ENCODE results near the gene PRDM11.
"Not testable (repeated sequence)": the region's sequence is repeated elsewhere in the genome, so short reads cannot be mapped to it uniquely, and the experiment has no call there.

The PRDM11 gene

DNA sequence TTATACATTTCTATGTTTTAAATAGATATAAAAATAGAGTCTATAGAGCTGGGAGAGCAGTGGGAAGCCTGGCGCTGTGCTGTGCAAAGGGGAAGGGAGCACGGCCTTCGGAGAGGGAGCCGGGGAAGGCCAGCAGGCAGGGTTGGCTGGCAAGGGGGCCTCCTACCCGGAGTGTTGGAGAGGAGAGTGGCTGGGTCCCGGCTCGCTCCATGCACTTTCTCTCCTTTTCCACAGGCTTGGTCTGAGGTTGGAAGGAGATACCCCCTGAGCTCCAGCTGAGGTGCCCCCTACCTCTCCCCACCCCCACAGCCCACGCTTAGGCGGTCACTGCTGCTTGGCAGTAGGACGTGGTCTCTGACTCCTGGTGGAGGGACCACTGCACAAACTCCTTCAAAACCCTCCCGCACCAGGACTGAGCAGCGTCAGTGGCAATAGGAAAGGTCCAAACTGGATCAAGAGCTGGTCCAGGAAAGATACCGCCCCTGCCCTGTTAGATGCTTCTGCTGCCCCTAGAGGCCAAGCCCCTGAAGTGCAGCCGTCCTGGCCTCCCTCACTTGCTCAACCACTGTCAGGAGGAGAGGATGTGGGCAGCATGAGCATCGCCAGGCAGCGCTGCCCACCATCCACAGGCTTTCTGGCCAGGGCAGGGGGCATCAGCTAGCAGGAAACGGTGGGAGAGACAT lies 86.8 kb downstream of the PRDM11 start:
- DNase-seq (ENCODE audit: low spot score) = peak; percentile 39

DNA sequence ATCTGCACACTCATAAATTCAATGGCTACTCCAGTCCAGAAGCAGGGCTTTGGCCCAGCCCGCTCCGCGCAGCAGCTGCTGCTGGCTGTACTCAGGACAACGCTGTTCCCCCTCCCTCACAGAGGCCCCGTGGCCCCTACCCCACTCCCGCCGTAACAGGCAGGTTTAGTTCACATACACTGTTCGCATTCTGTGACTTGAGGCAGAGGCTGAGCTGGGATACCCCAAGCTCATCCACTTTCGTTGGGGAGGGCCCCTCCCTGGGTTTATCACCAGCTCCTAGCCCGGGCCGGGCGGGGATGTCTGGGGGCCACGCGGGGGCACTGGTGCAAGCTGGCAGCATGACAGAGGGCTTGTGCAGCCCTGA lies 87.3 kb downstream of the PRDM11 start:
- DNase-seq (ENCODE audit: low spot score) = no peak

DNA sequence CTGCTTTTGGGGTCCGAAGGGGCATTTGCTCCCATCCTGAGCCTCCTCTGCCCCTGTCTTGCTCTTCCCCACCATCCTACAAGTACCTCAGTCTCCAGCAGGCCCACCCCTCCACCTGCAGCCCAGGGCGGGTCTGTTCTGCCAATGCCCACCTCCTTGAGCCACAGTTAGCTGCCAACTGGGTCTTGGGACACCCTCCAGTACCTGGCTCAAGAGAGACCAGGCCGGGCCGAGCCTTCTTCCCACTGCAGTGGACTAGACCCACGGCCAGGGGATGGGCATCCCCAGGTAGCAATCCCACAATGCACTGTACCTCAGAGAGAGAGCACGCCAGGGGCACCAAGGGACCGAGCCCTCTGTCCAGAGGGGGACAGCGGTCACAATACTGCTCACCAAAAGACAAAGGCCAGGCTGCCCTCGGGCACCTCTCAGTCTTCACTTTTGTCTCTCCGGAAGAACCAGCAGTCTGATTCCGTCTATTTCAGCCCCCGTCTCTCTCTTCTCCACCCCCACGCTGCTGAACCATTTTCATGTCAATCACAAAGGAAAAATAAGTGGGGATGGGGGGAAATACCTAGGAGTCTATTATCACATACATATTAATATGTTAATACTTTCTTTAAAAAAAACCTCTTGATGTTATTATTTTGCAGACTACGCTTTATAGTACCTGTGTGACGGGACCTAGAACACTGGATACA lies 88.0 kb downstream of the PRDM11 start:
- no peak for DNase-seq (ENCODE audit: low spot score)

DNA sequence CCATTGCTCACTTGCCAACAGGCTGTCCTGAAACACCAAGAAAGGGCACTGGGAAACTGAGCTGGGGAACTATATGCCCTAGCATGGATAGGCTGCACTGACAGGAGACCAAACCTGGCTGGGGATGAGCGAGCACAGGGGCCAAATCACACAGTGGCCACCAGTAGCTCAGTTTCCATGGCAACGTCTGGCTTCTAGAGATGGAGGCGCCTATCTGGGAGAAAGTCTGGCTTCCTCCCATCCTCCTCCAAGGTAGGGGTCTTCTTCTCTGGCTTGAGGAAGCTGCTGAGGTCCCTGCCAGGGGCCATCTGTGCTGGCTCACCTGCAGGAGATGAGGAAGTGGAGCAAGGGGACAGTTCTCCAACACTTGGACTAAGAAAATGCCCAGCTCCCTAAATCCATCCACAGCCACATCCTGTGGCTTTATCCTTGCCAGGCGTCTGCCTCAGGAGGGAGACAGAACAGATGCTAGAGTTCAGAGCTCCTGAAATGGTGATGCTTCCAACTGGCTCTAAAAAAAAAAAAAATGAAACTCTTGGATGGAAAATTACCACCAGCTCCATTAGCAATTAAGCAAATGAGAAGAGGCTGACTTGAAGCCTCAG lies 91.4 kb downstream of the PRDM11 start:
- no peak for DNase-seq (ENCODE audit: low spot score)

DNA sequence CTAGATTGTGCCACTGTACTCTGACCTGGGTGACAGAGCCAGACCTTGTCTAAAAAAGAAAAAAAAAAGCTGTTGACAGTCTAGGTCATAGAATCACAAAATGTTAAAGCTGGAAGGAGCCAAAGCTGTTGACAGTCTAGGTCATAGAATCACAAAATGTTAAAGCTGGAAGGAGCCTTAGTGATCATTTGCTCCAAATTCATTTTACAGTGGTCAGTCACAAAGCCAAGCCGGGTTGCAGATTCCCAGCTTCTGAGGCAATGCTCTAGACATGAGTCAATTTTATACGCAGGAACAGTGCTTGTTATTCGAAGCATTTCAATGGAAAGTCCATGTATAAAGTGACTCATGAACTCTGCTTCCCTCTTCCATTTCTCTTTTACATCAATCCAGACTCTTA lies 92.3 kb downstream of the PRDM11 start:
- DNase-seq (ENCODE audit: low spot score) = no peak

DNA sequence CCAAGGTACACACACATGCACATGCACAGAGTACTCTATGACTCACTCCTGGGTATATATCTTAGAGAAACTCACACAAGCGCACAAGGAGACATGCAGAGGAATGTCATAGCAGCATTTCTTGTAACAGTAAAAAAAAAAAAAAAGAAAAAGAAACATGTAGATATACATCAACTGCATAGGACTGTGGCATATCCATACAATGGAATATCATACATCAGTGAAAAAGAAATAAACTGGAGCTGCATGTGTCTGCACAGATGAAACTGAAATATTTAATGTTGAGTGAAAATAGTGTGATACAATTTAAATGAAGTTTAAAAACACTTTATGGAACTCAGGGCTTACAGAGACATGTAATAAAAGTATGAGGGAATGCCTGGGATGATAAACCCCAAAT lies 93.3 kb downstream of the PRDM11 start:
- no peak for DNase-seq (ENCODE audit: low spot score)

DNA sequence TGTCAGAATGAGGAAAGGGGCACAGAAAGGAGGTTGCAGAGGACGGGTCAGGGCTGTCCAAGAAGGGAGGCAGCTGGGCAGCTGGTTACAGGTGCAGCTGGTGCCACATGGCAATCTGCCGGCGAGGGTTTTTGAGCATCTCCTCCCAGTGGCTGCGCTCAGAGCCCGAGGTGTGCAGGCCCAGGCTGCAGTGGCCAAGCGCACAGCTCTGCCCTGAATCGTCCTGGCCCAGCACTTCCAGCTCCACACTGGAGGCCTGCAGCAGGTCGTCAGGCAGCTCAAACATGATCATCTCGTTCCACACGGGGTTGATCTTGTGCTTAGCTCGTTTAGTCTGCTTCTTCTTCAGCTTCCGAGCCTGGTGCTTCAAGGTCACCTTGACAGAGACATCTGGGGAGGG lies 97.5 kb downstream of the PRDM11 start:
- DNase-seq (ENCODE audit: low spot score) = no peak

DNA sequence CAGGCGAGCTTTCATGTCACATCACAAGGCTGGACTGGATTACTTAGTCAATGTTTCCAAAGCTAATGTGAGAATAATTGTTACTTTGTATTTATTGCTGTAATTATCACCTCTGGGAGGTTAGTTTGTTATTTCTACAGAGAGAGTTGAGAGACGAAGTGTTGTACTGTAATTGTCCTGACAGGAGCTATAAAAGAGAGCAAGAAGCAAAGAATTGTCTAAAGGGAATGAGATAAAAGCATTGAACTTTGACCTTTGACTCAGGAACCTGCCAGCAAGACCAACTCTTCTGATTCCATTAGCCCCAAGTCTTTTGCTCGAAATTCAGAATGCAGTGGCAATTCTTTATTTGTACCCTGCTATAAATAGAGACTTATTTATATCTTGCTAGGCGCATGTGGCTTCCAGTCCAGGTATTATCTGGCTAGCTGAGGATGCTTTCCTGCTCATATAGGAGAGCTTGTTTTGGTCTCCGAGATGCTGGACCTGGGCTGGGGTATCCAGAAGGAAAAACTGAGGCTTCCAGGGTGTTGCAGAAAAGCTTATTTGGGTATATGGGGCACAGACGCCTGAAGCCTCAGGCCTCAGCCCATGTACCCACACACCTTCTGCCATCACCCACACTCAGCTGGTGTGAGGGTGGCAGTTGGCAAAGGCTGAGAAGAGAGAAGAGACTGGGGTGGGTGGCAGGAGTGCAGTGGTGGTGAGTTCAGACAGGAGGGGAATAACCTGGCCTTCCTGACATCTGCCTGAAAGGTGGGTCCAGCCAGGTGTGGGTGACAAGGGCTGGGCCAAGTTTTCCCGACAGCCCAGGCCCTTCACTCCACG lies 99.0 kb downstream of the PRDM11 start:
- no peak for DNase-seq (ENCODE audit: low spot score)

DNA sequence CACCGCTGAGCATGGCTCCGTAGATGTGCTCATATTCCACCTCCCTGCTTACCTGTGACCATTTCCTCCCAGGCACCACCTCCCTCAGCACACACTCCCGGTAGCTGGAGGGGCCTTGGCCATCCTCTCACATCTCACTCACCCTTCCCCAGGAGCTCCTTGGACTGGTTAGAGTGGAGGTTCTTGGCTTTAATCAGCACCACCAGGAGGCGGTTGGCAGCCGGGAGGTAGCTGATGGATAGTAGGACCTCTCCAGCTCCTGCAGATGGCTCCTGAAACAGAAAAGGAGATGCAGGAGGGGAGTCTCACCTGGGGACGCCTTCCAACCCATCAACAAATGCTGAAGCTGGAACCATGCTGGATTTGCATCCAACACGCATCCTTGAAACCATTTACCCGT lies 99.8 kb downstream of the PRDM11 start:
- no peak for DNase-seq (ENCODE audit: low spot score)

DNA sequence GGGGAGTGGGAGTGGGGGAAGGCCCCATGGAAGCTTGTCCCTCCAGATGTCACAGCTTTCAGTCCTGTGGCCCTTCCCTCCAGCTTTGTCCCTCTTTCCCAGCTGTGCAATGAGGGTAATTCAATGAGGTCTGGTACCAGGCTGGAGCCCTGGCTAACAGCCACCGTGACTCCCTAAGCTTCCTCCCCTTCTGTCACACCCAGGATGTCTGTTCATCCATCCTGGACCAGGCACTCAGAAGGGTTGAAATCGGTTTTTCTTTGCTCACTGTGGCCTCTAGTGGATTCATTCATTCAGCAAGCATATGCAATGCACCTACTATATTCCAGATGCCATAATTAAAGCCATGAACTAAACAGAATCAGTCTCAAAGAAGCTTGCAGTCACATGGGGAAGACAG lies 101.0 kb downstream of the PRDM11 start:
- DNase-seq (ENCODE audit: low spot score) = no peak

DNA sequence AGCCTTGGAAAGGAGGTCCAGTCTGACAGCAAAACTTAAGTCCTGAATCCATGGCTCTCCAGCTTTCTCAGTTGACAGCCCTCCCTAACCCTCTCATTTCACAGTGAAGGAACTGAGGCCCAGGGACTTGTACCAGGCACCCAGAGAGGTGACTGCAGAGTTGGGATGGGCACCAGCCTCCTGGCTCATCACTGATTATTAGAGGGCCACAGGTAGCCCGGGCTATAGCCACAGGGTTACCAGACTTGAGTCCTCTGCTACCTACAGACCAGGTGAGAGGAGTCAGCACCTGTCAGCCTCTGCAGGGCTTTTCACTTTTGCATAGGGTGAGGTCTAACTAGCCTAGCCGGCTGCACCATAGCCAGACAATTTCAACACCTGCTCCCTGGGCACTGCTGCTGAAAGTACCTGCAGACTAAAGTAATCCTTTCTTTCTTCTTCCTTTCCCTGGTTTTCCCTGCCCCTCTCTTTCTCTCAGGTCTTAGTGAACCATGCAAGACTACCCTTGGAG lies 102.1 kb downstream of the PRDM11 start:
- no peak for DNase-seq (ENCODE audit: low spot score)

DNA sequence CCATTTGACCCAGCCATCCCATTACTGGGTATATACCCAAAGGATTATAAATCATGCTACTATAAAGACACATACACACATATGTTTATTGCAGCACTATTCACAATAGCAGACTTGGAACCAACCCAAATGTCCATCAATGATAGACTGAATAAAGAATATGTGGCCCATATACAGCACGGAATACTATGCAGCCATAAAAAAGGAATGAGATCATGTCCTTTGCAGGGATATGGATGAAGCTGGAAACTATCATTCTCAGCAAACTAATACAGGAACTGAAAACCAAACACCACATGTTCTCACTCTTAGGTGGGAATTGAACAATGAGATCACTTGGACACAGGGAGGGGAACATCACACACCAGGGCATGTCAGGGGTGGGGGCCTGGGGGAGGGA lies 102.9 kb downstream of the PRDM11 start:
- not testable (repeated sequence) for DNase-seq (ENCODE audit: low spot score)

DNA sequence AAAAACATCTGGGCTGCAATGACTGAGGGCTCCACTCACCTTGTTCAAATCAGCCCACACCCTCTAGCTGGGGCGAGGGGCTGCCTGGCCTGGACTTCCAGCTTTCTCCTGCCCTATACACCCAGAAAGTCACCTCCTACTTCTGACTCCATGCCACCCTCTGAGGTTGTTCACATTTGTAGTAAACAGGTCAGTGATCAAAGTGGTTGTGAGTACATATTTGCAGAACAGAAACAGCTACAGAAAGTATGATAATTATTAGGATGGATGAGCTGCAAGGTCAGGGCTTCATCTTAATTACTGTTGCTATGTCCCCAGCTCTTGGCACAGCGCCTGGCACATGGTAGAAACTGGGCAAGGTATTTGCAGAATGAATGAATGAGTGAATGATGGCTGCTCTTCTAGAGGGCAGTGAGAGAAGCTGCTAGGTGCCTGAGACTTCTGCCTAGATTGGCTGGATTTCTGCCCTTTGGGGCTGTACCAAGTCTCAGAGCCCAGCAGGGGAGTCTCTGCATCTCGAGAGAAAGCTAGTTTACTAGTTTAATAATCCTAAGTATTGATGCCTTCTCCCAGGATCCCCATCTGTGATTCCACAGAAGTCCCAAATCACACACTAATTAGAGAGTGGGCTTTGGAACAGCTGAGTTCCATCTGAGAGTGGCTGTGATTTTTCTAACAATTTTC lies 103.7 kb downstream of the PRDM11 start:
- DNase-seq (ENCODE audit: low spot score) = no peak

DNA sequence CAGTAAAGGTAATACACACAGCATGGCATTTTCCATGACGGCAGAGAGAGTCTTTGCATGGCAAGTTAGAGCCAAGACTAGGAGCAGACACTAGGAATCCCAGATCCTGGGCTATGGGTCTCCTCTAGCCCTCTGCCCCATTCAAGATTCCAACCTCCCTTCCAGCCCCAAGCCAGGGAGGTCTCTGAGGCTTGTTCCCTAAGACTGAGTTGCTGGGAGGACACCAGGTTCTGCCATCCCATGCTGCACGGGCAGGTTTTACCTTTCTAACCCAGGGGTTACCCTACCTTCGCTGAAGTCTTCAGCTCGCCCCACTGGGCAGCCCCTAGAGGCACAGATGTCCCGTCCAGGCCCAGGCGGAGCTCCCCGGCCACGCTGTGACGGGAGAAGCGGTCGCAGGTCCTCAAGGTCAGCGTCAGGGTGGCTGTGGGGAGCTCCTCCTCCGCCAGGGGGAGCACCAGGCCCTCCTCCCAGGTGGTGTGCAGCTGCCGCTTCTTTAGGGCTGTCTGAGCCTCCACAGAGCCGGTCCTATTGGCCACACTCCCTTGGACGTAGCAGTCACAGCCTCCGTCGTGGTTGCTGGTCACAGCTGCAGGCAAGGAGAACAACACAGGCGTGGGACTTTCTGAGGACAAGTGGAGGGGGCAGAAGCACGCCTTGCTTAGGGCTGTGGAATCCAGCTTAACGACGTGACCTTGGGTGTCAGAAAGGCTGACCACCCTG lies 105.9 kb downstream of the PRDM11 start:
- DNase-seq (ENCODE audit: low spot score) = peak; percentile 3

DNA sequence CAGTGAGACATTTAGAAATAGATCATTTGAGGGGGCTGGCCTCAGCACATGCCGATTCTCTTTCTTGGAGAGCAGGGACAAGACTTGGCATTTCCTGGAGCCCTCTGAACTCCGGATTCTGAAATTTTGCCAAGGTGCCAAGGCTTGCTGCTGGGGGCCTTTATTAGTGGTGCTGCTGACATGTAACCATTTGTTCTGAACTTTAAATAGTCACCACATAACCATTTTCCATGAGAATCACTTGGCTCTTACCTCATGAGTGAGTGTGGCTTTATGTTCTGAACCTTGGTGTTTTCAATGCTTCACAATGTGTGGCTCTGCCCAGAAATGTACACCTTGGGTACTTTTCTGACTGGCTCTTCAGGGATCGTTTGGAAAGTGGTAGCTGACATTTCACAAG lies 106.4 kb downstream of the PRDM11 start:
- DNase-seq (ENCODE audit: low spot score) = no peak

DNA sequence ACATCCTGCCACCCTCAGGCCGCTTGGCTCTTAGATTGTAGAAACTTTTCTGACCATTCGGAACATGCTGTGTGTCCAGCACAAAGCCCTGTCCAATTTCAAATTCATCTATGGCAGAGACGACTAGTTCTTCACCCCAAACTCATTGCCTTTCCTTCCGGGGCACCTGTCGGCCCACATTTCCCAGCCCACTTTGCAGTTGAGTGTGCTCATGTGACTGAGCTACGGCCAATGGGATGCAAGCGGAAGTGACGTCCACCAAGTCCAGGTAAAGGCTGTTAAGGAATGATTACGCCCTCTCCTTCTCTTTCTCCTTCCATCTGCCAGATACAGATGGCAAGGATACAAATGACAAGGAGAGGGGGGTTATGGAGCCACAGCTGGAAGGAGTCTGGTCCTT lies 107.2 kb downstream of the PRDM11 start:
- no peak for DNase-seq (ENCODE audit: low spot score)

DNA sequence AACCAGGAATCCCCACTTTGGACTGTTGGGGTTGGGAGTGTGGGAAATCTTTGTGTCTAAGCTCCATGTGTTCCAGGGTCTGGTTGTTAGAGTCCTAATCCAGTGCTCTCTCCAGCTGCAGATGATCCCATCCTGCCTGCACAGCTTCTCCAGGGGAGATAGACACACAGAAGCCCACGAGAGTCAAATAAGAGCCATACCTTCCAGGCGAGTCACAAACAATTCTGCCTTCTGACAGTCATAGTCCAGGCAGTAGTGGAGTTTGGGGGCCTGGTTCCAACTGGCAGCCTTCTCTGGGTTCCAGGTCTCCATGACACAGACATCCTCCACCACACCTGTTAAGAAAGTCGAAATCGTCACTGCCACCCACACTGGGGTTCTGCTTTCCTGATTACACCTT lies 107.6 kb downstream of the PRDM11 start:
- DNase-seq (ENCODE audit: low spot score) = no peak

DNA sequence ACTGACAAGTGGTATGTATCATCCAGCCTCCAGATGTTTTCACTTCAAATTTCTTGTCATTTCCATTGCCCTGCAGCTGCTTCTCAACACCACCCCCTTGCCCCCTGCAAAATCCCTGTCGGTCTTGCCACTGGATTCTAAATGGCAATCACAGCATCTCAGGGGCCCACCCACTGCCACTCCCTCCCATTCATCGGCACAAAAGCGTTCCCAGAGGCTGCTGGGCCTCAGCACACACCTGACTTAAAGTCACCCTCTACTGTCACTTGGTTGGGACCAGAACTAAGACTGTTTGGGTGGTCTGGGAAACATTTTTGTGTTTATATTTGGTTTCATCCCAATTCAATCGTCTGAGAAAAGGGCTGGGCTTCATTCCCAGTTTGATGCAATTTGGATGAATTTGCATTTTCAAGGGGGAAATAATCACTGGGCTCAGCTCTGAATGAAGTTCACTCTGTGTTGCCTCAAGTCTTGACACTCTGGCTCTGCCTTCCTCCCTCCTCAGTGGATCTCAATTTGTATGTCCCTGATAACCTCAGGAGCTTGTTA lies 112.6 kb downstream of the PRDM11 start:
- no peak for DNase-seq (ENCODE audit: low spot score)

DNA sequence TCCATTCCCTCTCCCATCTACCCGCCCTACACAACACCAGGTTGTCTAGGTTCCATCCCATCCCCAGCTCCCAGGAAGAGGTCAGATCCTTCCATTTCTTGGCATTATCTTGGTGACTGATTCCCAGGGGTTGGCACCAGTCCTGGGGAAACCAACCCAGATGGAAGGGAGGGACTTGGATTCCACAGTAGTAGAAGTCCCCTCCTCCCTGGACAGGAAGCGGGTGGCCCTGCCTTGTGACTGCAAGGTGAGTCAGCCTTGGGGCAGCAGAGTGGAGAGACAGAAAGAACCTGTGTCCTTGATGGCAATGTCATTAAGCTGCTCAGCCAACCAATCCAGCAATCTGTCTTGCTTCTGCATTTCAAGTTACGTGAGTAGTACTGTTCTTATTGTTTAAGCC lies 113.2 kb downstream of the PRDM11 start:
- no peak for DNase-seq (ENCODE audit: low spot score)

DNA sequence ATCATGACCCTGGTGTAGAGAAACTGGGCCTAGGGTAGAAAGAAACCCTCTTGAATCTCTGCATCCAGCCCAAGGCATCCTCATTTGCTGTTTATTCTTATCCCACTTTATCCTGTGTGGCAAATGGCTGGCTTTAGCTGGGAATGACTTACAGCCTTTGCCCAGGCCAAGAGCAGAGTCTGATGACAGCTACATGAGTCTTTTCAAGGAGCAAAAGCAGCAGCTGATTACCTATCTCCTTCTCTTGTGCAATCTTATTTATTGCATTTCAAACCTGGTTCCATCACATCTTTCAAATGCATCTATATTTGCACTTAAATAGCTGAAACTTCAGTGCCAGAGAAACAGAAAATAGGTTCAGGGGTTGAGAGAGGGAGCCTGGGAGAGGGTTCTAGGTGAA lies 113.6 kb downstream of the PRDM11 start:
- DNase-seq (ENCODE audit: low spot score) = no peak

DNA sequence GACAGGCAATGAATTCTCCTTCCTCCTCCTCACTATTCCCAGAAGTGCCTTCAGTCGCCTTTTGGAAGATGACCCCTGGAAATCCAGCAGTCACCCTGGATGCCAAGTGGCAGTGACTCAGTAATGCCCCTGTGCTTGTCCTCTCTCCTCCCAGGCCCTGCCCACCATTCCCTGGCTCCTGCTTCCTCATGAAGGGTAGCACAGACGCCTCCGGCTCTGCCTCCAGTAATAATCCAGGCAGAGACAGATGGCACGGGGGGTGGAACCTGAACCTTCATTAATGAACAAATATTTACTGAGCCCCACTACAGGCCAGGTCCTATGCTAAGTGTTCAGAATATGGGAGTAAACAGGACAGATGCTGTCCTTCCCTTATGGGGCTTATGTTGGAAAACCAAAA lies 116.5 kb downstream of the PRDM11 start:
- DNase-seq (ENCODE audit: low spot score) = no peak

Measured in CD4-positive, alpha-beta T cell treated with Interleukin-6 at 100 ng/mL for 8 hours (primary cell).